Liver (tissue), 3 donors: Measurements from ENCODE around the gene ASB15.
"Not testable (repeated sequence)": the region's sequence is repeated elsewhere in the genome, so short reads cannot be mapped to it uniquely, and the experiment has no call there.

Experiments
- GABPA ChIP-seq, 2 donors: IDR thresholded peaks in 1 of 2; conservative IDR thresholded peaks in 1 of 2; 2 replicates each; pipeline ENCODE4 v1.6.1; 2016; ENCODE audit warnings: antibody characterized with exemption in 2 of 2, mild to moderate bottlenecking in 1 of 2, moderate library complexity in 1 of 2
- HNF4A ChIP-seq, 2 donors: conservative IDR thresholded peaks; 2 replicates each; pipeline ENCODE4 v1.6.1; 2016; ENCODE audit warnings: antibody characterized with exemption in 2 of 2, mild to moderate bottlenecking in 2 of 2
- MAX ChIP-seq: IDR thresholded peaks from 2 replicates; pipeline ENCODE4 v1.6.1; 2016; ENCODE audit warnings: antibody characterized with exemption
- RAD21 ChIP-seq, 2 donors: IDR thresholded peaks; 2 replicates each; pipeline ENCODE4 v1.6.1; 2016; ENCODE audit warnings: antibody characterized with exemption in 2 of 2, mild to moderate bottlenecking in 2 of 2
- TAF1 ChIP-seq: conservative IDR thresholded peaks from 2 replicates; pipeline ENCODE4 v1.6.1; 2016; ENCODE audit warnings: antibody characterized with exemption, mild to moderate bottlenecking
- YY1 ChIP-seq: IDR thresholded peaks from 2 replicates; pipeline ENCODE4 v1.6.1; 2016; ENCODE audit warnings: antibody characterized with exemption, mild to moderate bottlenecking
- TF ChIP-seq, protein P1 (sequence below): fragments of 150-350 bp; IDR thresholded peaks from 2 replicates; pipeline ENCODE4 v1.5.1; 2017; ENCODE audit warnings: improper control_type of control experiment, low read depth, low read length; ENCODE audit not compliant: missing input control
- TF ChIP-seq, protein P2 (sequence below): IDR thresholded peaks from 2 replicates; pipeline ENCODE4 v1.6.1; 2016; ENCODE audit warnings: antibody characterized with exemption, mild to moderate bottlenecking
- TF ChIP-seq, protein P3 (sequence below): IDR thresholded peaks from 2 replicates; pipeline ENCODE4 v1.6.1; 2016; ENCODE audit warnings: antibody characterized with exemption
- TF ChIP-seq, protein P4 (sequence below): IDR thresholded peaks from 2 replicates; pipeline ENCODE4 v1.6.1; 2016; ENCODE audit warnings: antibody characterized with exemption
- donor health status: healthy.
- donor health status: healthy.

GRCh38 chr7:123552134-123552533 is 49.5 kb upstream of the ASB15 start:
- TF ChIP-seq, protein P1, sequence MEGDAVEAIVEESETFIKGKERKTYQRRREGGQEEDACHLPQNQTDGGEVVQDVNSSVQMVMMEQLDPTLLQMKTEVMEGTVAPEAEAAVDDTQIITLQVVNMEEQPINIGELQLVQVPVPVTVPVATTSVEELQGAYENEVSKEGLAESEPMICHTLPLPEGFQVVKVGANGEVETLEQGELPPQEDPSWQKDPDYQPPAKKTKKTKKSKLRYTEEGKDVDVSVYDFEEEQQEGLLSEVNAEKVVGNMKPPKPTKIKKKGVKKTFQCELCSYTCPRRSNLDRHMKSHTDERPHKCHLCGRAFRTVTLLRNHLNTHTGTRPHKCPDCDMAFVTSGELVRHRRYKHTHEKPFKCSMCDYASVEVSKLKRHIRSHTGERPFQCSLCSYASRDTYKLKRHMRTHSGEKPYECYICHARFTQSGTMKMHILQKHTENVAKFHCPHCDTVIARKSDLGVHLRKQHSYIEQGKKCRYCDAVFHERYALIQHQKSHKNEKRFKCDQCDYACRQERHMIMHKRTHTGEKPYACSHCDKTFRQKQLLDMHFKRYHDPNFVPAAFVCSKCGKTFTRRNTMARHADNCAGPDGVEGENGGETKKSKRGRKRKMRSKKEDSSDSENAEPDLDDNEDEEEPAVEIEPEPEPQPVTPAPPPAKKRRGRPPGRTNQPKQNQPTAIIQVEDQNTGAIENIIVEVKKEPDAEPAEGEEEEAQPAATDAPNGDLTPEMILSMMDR, result not testable (repeated sequence)
- TF ChIP-seq, protein P2, sequence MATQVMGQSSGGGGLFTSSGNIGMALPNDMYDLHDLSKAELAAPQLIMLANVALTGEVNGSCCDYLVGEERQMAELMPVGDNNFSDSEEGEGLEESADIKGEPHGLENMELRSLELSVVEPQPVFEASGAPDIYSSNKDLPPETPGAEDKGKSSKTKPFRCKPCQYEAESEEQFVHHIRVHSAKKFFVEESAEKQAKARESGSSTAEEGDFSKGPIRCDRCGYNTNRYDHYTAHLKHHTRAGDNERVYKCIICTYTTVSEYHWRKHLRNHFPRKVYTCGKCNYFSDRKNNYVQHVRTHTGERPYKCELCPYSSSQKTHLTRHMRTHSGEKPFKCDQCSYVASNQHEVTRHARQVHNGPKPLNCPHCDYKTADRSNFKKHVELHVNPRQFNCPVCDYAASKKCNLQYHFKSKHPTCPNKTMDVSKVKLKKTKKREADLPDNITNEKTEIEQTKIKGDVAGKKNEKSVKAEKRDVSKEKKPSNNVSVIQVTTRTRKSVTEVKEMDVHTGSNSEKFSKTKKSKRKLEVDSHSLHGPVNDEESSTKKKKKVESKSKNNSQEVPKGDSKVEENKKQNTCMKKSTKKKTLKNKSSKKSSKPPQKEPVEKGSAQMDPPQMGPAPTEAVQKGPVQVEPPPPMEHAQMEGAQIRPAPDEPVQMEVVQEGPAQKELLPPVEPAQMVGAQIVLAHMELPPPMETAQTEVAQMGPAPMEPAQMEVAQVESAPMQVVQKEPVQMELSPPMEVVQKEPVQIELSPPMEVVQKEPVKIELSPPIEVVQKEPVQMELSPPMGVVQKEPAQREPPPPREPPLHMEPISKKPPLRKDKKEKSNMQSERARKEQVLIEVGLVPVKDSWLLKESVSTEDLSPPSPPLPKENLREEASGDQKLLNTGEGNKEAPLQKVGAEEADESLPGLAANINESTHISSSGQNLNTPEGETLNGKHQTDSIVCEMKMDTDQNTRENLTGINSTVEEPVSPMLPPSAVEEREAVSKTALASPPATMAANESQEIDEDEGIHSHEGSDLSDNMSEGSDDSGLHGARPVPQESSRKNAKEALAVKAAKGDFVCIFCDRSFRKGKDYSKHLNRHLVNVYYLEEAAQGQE, result not testable (repeated sequence)
- TF ChIP-seq TAF1; RAD21 (IDR thresholded peaks at IDR 0.05); YY1; GABPA (IDR thresholded peaks at IDR 0.05 in 1 of 2, conservative IDR thresholded peaks at IDR 0.05 in 1 of 2); MAX; HNF4A (conservative IDR thresholded peaks at IDR 0.05): not testable (repeated sequence)
- TF ChIP-seq, protein P3, sequence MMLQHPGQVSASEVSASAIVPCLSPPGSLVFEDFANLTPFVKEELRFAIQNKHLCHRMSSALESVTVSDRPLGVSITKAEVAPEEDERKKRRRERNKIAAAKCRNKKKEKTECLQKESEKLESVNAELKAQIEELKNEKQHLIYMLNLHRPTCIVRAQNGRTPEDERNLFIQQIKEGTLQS, result not testable (repeated sequence)
- TF ChIP-seq, protein P4, sequence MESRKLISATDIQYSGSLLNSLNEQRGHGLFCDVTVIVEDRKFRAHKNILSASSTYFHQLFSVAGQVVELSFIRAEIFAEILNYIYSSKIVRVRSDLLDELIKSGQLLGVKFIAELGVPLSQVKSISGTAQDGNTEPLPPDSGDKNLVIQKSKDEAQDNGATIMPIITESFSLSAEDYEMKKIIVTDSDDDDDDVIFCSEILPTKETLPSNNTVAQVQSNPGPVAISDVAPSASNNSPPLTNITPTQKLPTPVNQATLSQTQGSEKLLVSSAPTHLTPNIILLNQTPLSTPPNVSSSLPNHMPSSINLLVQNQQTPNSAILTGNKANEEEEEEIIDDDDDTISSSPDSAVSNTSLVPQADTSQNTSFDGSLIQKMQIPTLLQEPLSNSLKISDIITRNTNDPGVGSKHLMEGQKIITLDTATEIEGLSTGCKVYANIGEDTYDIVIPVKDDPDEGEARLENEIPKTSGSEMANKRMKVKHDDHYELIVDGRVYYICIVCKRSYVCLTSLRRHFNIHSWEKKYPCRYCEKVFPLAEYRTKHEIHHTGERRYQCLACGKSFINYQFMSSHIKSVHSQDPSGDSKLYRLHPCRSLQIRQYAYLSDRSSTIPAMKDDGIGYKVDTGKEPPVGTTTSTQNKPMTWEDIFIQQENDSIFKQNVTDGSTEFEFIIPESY, result not testable (repeated sequence)
